Nephron progenitor cell (in vitro differentiated cells): Measurements from ENCODE around the gene FOXP1.

Experiments
- DNase-seq: peaks from one replicate; pipeline ENCODE4 v3.0.0; 2021
- H3K27ac Mint-ChIP-seq: 2 replicates; pipeline ENCODE4 v1.8.0; 2021; ENCODE audit warnings: mild to moderate bottlenecking, moderate library complexity, mixed read lengths
- H3K27me3 Mint-ChIP-seq: 2 replicates; pipeline ENCODE4 v1.8.0; 2021; ENCODE audit warnings: mild to moderate bottlenecking, low read depth, mixed read lengths; ENCODE audit not compliant: poor library complexity
- H3K36me3 Mint-ChIP-seq: 2 replicates; pipeline ENCODE4 v1.8.0; 2021; ENCODE audit warnings: low read depth, mixed read lengths
- H3K4me1 Mint-ChIP-seq: 2 replicates; pipeline ENCODE4 v1.8.0; 2021; ENCODE audit warnings: mixed read lengths
- H3K4me3 Mint-ChIP-seq: 2 replicates; pipeline ENCODE4 v1.8.0; 2021; ENCODE audit warnings: mild to moderate bottlenecking, moderate library complexity, mixed read lengths
- H3K9me3 Mint-ChIP-seq: 2 replicates; pipeline ENCODE4 v1.8.0; 2021; ENCODE audit warnings: mild to moderate bottlenecking, moderate library complexity, mixed read lengths
- CTCF ChIP-seq: fragments of 200-600 bp; sonication (generic); IDR thresholded peaks from 2 replicates; pipeline ENCODE4 v1.5.0; 2021; ENCODE audit warnings: antibody characterized with exemption

The FOXP1 gene

GRCh38 chr3:71586810-71587242, 3.3 kb upstream of the FOXP1 start:
- Mint-ChIP-seq H3K27me3 (peaks cover 4% of the 10 kb centered on the region), H3K4me3 (no peak overlapping the region), H3K36me3 (peaks cover 20% of the 10 kb centered on the region), H3K4me1 (peaks cover 34% of the 10 kb centered on the region), H3K27ac (no peak overlapping the region), H3K9me3 (peaks cover 27% of the 10 kb centered on the region)
- TF ChIP-seq CTCF = no peak
- no peak for DNase-seq

GRCh38 chr3:71585887-71586809, 2.6 kb upstream of the FOXP1 start:
- no peak overlapping the region for H3K27ac Mint-ChIP-seq
- H3K27me3 Mint-ChIP-seq = peaks cover 4% of the 10 kb centered on the region
- H3K4me1 Mint-ChIP-seq = peaks cover 34% of the 10 kb centered on the region
- H3K36me3 Mint-ChIP-seq = peaks cover 20% of the 10 kb centered on the region
- H3K4me3 Mint-ChIP-seq = no peak overlapping the region
- no peak for DNase-seq
- peaks cover 24% of the 10 kb centered on the region for H3K9me3 Mint-ChIP-seq
- peak; percentile 70 for TF ChIP-seq CTCF

- no peak for TF ChIP-seq CTCF
- Mint-ChIP-seq H3K4me3 (peak overlapping the region; percentile 91), H3K36me3 (peaks cover 12% of the 10 kb centered on the region), H3K27ac (peak overlapping the region; percentile 99), H3K9me3 (peaks cover 14% of the 10 kb centered on the region), H3K4me1 (peaks cover 45% of the 10 kb centered on the region), H3K27me3 (peaks cover 4% of the 10 kb centered on the region)
- DNase-seq = no peak
Observed at GRCh38 chr3:71585131-71585530, 1.6 kb upstream of the FOXP1 start.

- DNase-seq = peak; percentile 40
- TF ChIP-seq CTCF = no peak
- H3K27me3 Mint-ChIP-seq = peaks cover 4% of the 10 kb centered on the region
- peak overlapping the region; percentile 91 for H3K4me3 Mint-ChIP-seq
- H3K9me3 Mint-ChIP-seq = peaks cover 7% of the 10 kb centered on the region
- H3K4me1 Mint-ChIP-seq = peaks cover 51% of the 10 kb centered on the region
- H3K27ac Mint-ChIP-seq = peak overlapping the region; percentile 99
- H3K36me3 Mint-ChIP-seq = peaks cover 6% of the 10 kb centered on the region
Observed at GRCh38 chr3:71584394-71585011, 975 bp upstream of the FOXP1 start.

GRCh38 chr3:71582612-71583565, 639 bp downstream of the FOXP1 start:
- H3K4me3 Mint-ChIP-seq = peak overlapping the region; percentile 92
- no peaks in the 10 kb centered on the region for H3K9me3 Mint-ChIP-seq
- H3K4me1 Mint-ChIP-seq = peaks cover 63% of the 10 kb centered on the region
- H3K27ac Mint-ChIP-seq = peak overlapping the region; percentile 98
- no peak for TF ChIP-seq CTCF
- DNase-seq = peak; percentile 81
- peaks cover 4% of the 10 kb centered on the region for H3K27me3 Mint-ChIP-seq
- no peaks in the 10 kb centered on the region for H3K36me3 Mint-ChIP-seq
